Rectal smooth muscle tissue (tissue), 1 donor: Measurements from ENCODE around the gene RAB14.
A peak's percentile ranks its signal among the peaks of the same experiment; 100 is the strongest.

ENCODE experiments used
- H3K27ac ChIP-seq: one replicate; pipeline ENCODE4 v1.7.0; 2013; ENCODE audit warnings: low read depth, low read length, inconsistent platforms
- H3K27me3 ChIP-seq: one replicate; pipeline ENCODE4 v1.7.0; 2013; ENCODE audit warnings: low read length; ENCODE audit not compliant: control insufficient read depth, insufficient read depth
- H3K36me3 ChIP-seq: one replicate; pipeline ENCODE4 v1.7.0; 2013; ENCODE audit warnings: low read length; ENCODE audit not compliant: control insufficient read depth, insufficient read depth
- H3K4me1 ChIP-seq: one replicate; pipeline ENCODE4 v1.7.0; 2013; ENCODE audit warnings: low read length; ENCODE audit not compliant: control insufficient read depth, insufficient read depth
- H3K4me3 ChIP-seq: one replicate; pipeline ENCODE4 v1.7.0; 2013; ENCODE audit warnings: low read length
- H3K9ac ChIP-seq: one replicate; pipeline ENCODE4 v1.7.0; 2013; ENCODE audit warnings: low read length

Gene RAB14

GRCh38 chr9:121199921-121200320 is 1.7 kb downstream of the RAB14 start:
- Histone ChIP-seq H3K9ac (no peak overlapping the region), H3K27me3 (no peaks in the 10 kb centered on the region), H3K4me3 (peak overlapping the region; percentile 74), H3K4me1 (peaks cover 24% of the 10 kb centered on the region), H3K27ac (no peak overlapping the region), H3K36me3 (no peaks in the 10 kb centered on the region)

DNA sequence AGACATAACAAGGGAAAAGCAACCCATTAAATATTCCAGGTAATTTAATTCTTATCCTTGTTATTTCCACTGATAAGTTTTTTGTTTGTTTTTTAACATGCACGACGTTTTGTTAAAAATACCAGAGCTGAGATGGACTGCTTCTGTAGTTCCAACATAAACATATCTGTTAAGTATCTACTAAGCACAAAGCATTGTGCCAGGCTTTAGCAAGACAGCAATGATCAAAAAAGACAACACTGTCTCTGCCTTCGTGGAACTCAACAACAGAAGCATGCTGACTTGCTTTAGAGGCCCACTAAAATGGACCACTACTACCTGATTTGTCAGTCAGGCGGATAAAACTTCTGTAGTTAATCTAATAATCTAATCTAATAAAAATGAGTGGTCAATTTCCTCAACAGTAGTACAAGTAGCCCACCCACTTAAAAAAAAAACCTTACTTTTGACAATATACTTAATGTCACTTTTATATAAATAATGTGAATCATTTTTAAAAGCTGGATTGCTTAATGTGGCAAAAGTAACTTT is 3.1 kb downstream of the RAB14 start:
- no peak overlapping the region for H3K9ac ChIP-seq
- H3K4me3 ChIP-seq, result no peak overlapping the region
- peaks cover 26% of the 10 kb centered on the region for H3K4me1 ChIP-seq
- H3K36me3 ChIP-seq, result no peaks in the 10 kb centered on the region
- H3K27ac ChIP-seq, result no peak overlapping the region
- H3K27me3 ChIP-seq, result no peaks in the 10 kb centered on the region

DNA sequence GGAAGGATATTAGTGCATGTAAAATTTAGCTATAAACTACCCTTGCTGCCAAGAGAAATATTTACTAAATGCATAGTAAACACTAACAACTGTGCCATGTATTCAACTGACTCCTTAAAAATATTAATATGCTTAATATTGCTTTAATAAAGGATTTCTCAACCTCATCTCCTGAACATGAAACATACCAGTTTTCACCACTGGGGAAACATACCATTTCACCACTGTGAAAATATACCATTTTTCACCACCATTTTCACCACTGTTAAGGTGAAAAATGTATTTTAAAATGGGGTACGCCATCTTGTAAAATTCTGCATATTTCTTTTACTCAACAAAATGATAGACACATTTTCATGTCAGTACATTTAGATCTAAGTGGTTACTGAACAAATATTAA is 4.5 kb downstream of the RAB14 start:
- peaks cover 30% of the 10 kb centered on the region for H3K4me1 ChIP-seq
- H3K27ac ChIP-seq, result no peak overlapping the region
- no peaks in the 10 kb centered on the region for H3K27me3 ChIP-seq
- H3K4me3 ChIP-seq, result no peak overlapping the region
- no peak overlapping the region for H3K9ac ChIP-seq
- H3K36me3 ChIP-seq, result no peaks in the 10 kb centered on the region

DNA sequence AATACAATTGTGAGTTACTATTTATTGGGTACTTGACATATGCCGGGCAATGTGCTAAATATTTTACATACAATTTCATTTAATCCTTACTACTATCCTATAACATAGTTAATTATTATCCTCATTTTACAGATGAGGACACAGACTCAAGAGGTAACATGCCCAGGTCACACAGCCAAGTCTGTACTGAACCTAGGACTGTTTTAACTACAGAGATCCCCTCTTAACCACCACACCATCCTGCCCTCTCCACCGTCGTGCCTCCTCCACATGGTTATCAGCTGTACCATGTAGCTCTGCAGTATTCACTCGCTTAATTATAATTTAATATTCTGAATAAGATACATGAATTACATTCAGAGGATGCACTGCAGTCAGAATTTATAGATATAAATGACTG is 5.3 kb downstream of the RAB14 start:
- Histone ChIP-seq H3K4me1 (peaks cover 30% of the 10 kb centered on the region), H3K36me3 (no peaks in the 10 kb centered on the region), H3K27ac (no peak overlapping the region), H3K4me3 (no peak overlapping the region), H3K27me3 (no peaks in the 10 kb centered on the region), H3K9ac (no peak overlapping the region)

DNA sequence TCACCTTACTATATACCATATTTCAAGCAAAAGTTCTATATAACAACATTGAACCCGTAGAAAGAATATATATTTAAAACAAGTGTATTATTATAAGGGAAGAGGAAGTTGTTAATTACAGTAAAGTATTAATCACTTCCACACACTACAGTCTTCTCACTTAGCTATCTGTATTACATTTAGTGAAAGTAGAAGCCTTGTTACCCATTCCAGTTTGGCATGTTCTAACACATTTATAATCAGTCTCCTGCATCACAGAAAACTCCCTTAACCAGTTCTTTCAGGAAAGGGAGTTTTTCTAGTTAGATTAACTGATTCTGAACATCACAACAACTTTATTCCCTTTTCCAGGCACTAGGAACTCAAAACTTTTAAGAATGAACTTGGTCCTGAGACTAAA is 6.9 kb downstream of the RAB14 start:
- no peaks in the 10 kb centered on the region for H3K27me3 ChIP-seq
- H3K9ac ChIP-seq, result no peak overlapping the region
- H3K4me1 ChIP-seq, result peaks cover 22% of the 10 kb centered on the region
- no peaks in the 10 kb centered on the region for H3K36me3 ChIP-seq
- H3K27ac ChIP-seq, result no peak overlapping the region
- no peak overlapping the region for H3K4me3 ChIP-seq

DNA sequence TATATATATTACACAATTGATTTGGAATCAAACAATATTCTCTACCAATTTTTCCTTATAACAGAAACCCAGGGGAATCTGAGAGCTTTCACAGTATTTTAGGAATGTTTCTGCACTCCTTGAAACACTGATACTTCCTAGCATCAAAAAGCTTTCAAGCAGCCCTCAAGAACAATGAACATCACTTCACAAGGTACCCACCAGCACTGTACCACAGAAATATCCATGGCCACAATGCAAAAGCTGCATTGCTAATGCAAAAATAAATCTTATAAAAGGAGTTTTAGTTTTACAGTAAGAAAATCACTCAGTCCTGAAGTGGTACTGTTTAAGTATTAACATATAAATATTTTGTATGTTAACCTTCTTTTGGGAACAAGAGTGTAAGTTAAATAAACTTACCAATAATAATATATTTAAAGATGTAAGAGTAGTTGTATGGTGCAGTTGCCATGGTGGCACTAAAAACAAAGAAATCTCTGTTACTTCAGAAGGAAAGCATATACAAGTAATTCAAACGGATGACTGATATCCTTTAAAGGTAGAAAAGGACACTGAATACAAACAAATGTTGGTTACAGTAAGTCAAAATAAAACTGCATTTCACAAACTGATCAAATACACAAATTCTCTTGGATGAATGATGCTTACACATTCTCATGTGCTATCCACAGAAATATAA is 8.6 kb downstream of the RAB14 start:
- H3K27me3 ChIP-seq, result no peaks in the 10 kb centered on the region
- H3K4me3 ChIP-seq, result no peak overlapping the region
- no peaks in the 10 kb centered on the region for H3K36me3 ChIP-seq
- no peak overlapping the region for H3K27ac ChIP-seq
- H3K4me1 ChIP-seq, result peaks cover 14% of the 10 kb centered on the region
- H3K9ac ChIP-seq, result no peak overlapping the region

- H3K36me3 ChIP-seq, result no peaks in the 10 kb centered on the region
- no peaks in the 10 kb centered on the region for H3K27me3 ChIP-seq
- no peak overlapping the region for H3K4me3 ChIP-seq
- H3K27ac ChIP-seq, result no peak overlapping the region
- no peak overlapping the region for H3K9ac ChIP-seq
- peaks cover 17% of the 10 kb centered on the region for H3K4me1 ChIP-seq
These were observed 9.2 kb downstream of the RAB14 start for GRCh38 chr9:121192518-121192917.

GRCh38 chr9:121191235-121191634 is 10.4 kb downstream of the RAB14 start:
- H3K4me3 ChIP-seq, result no peak overlapping the region
- no peak overlapping the region for H3K9ac ChIP-seq
- H3K4me1 ChIP-seq, result peaks cover 14% of the 10 kb centered on the region
- H3K27ac ChIP-seq, result no peak overlapping the region
- no peaks in the 10 kb centered on the region for H3K27me3 ChIP-seq
- no peaks in the 10 kb centered on the region for H3K36me3 ChIP-seq

- H3K4me1 ChIP-seq, result peaks cover 14% of the 10 kb centered on the region
- no peaks in the 10 kb centered on the region for H3K27me3 ChIP-seq
- H3K27ac ChIP-seq, result no peak overlapping the region
- H3K4me3 ChIP-seq, result no peak overlapping the region
- no peak overlapping the region for H3K9ac ChIP-seq
- H3K36me3 ChIP-seq, result peaks cover 4% of the 10 kb centered on the region
These were observed 12.0 kb downstream of the RAB14 start for GRCh38 chr9:121189660-121190059.

- H3K27me3 ChIP-seq, result no peaks in the 10 kb centered on the region
- peaks cover 14% of the 10 kb centered on the region for H3K4me1 ChIP-seq
- H3K36me3 ChIP-seq, result peaks cover 4% of the 10 kb centered on the region
- H3K27ac ChIP-seq, result no peak overlapping the region
- H3K4me3 ChIP-seq, result no peak overlapping the region
- no peak overlapping the region for H3K9ac ChIP-seq
These were observed 12.7 kb downstream of the RAB14 start for GRCh38 chr9:121189006-121189405.

GRCh38 chr9:121187636-121188305 is 13.9 kb downstream of the RAB14 start:
- Histone ChIP-seq H3K27me3 (no peaks in the 10 kb centered on the region), H3K4me3 (no peak overlapping the region), H3K27ac (no peak overlapping the region), H3K9ac (no peak overlapping the region), H3K36me3 (peaks cover 4% of the 10 kb centered on the region), H3K4me1 (peaks cover 9% of the 10 kb centered on the region)

GRCh38 chr9:121185774-121186403 is 15.8 kb downstream of the RAB14 start:
- H3K9ac ChIP-seq, result no peak overlapping the region
- no peaks in the 10 kb centered on the region for H3K27me3 ChIP-seq
- no peak overlapping the region for H3K27ac ChIP-seq
- peaks cover 8% of the 10 kb centered on the region for H3K36me3 ChIP-seq
- H3K4me1 ChIP-seq, result peaks cover 6% of the 10 kb centered on the region
- no peak overlapping the region for H3K4me3 ChIP-seq
